Caco-2 (cell line): ENCODE results near the gene SERPINC1. TPM values are rescaled to one million over a fixed set of nuclear protein-coding genes. Genes with fewer than 3 reads are reported as not detected.
A peak's percentile ranks its signal among the peaks of the same experiment; 100 is the strongest.

ENCODE experiments used
- BruUV-seq: library from RNA; stranded (reverse); fragments of 400-500 nt; replicated peaks from 2 replicates; lab custom pipeline; 2021; lab: Mats Ljungman, UMichigan
- CTCF ChIA-PET: fragments of 300-600 bp; sonication (Branson Sonifier 250); formaldehyde crosslinking; loops from one replicate; lab custom pipeline; 2022; ENCODE audit warnings: antibody characterized with exemption; lab: Charles Lee
- POLR2A ChIA-PET: fragments of 300-600 bp; sonication (Branson Sonifier 250); formaldehyde crosslinking; loops from one replicate; lab custom pipeline; 2022; ENCODE audit warnings: antibody characterized with exemption; lab: Charles Lee
- DNase-seq, 2 experiments: peaks; one replicate each; pipeline versions ENCODE4 v3.0.0 to v3.0.0-alpha.2; 2020 to 2022
- H3K27me3 ChIP-seq: replicated peaks from 2 replicates; pipeline ENCODE4 v1.6.0; 2011; ENCODE audit warnings: low read length; ENCODE audit not compliant: control insufficient read depth, insufficient read depth
- H3K36me3 ChIP-seq: 2 replicates; pipeline ENCODE4 v1.5.1; 2011; ENCODE audit warnings: low read length; ENCODE audit not compliant: control insufficient read depth, insufficient read depth
- H3K4me1 ChIP-seq: fragments of 250-450 bp; sonication (Bioruptor Pico); 2 replicates; pipeline ENCODE4 v1.5.1; 2020; ENCODE audit warnings: mild to moderate bottlenecking
- H3K4me3 ChIP-seq: 2 replicates; pipeline ENCODE4 v1.5.1; 2011; ENCODE audit warnings: low read depth, mild to moderate bottlenecking, control low read depth, low read length
- H3K9me3 ChIP-seq: fragments of 250-450 bp; sonication (Bioruptor Pico); 2 replicates; pipeline ENCODE4 v1.5.1; 2020; ENCODE audit warnings: mild to moderate bottlenecking, moderate library complexity
- H3K27ac Mint-ChIP-seq: one replicate; pipeline ENCODE4 v1.8.0; 2022; ENCODE audit warnings: mixed read lengths; ENCODE audit not compliant: unreplicated experiment
- H3K27me3 Mint-ChIP-seq: one replicate; pipeline ENCODE4 v1.8.0; 2022; ENCODE audit warnings: mixed read lengths; ENCODE audit not compliant: insufficient read depth, unreplicated experiment
- H3K36me3 Mint-ChIP-seq: one replicate; pipeline ENCODE4 v1.8.0; 2022; ENCODE audit warnings: mild to moderate bottlenecking, mixed read lengths; ENCODE audit not compliant: insufficient read depth, unreplicated experiment
- H3K4me1 Mint-ChIP-seq: one replicate; pipeline ENCODE4 v1.8.0; 2022; ENCODE audit warnings: low read depth, mixed read lengths; ENCODE audit not compliant: unreplicated experiment
- H3K4me3 Mint-ChIP-seq: one replicate; pipeline ENCODE4 v1.8.0; 2022; ENCODE audit warnings: mild to moderate bottlenecking, moderate library complexity, mixed read lengths; ENCODE audit not compliant: unreplicated experiment
- H3K9me3 Mint-ChIP-seq: one replicate; pipeline ENCODE4 v1.8.0; 2022; ENCODE audit warnings: mixed read lengths; ENCODE audit not compliant: unreplicated experiment
- intact Hi-C: fragments of 100-400 bp; cut with micrococcal nuclease; formaldehyde crosslinking; loops from one replicate; pipeline ENCODE4 v1.10.0; 2022; ENCODE audit not compliant: unreplicated experiment
- total RNA-seq: library from RNA; stranded (reverse); gene quantifications from 2 replicates; pipeline ENCODE4 v1.2.3, GENCODE V29; 2022
- TF ChIP-seq, protein P1 (sequence below), 2 experiments: fragments of 200-600 bp in 1 of 2; IDR thresholded peaks; 1 replicate in 1 of 2; 2 replicates in 1 of 2; pipeline versions ENCODE4 v1.5.1 to v1.8.0; 2011 to 2022; ENCODE audit warnings: antibody characterized with exemption in 1 of 2, control low read depth in 1 of 2, inconsistent platforms in 1 of 2, low read depth in 1 of 2, low read length in 1 of 2, mild to moderate bottlenecking in 1 of 2, moderate library complexity in 1 of 2; ENCODE audit not compliant: insufficient read depth in 1 of 2, severe bottlenecking in 1 of 2, unreplicated experiment in 1 of 2

Gene SERPINC1
- total RNA-seq, 1 experiment from 2014 or later = 0.98 TPM

DNA sequence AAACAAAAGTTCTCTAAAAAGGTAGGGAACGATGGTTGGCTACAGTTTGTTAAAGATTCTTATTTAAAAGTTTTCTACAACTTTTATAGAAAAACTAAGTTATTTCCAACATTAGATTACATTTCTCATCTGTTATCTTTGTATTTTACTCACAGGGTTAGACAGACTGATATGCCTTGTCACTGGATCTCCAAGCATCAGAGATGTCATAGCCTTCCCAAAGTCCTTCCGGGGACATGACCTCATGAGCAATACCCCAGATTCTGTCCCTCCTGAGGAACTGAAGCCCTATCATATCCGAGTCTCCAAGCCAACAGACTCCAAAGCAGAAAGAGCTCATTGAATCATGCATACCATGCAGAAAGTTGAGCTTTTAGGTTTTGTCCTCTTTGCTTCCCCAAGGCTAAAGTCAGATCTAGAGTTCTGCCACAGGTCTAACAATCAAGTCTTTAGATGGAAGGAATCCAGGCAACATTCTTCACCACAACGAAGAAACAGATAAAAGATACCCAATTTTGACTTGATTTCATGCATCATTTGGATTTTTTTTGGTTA is 59.7 kb downstream of the SERPINC1 start:
- Mint-ChIP-seq H3K27ac (peak overlapping the region; percentile 21), H3K4me1 (peaks cover 12% of the 10 kb centered on the region), H3K36me3 (peaks cover 94% of the 10 kb centered on the region), H3K27me3 (no peaks in the 10 kb centered on the region), H3K4me3 (no peak overlapping the region), H3K9me3 (no peaks in the 10 kb centered on the region)
- Histone ChIP-seq H3K4me1 (peaks cover 6% of the 10 kb centered on the region; the same call in 1 of the 2 replicates), H3K36me3 (no peaks in the 10 kb centered on the region; the same call in 1 of the 2 replicates), H3K4me3 (no peak overlapping the region), H3K27me3 (no peaks in the 10 kb centered on the region), H3K9me3 (no peaks in the 10 kb centered on the region)
- BruUV-seq = no TSS peak
- POLR2A ChIA-PET = interaction anchor here (1.0 kb wide), 1 partner anchor 11 kb away, joined by 5 read pairs; the partner anchor contains the start of gene ZBTB37
- no peak for DNase-seq
- CTCF ChIA-PET = no interaction called here
- intact Hi-C loops = no loop called here
- TF ChIP-seq, protein P1, sequence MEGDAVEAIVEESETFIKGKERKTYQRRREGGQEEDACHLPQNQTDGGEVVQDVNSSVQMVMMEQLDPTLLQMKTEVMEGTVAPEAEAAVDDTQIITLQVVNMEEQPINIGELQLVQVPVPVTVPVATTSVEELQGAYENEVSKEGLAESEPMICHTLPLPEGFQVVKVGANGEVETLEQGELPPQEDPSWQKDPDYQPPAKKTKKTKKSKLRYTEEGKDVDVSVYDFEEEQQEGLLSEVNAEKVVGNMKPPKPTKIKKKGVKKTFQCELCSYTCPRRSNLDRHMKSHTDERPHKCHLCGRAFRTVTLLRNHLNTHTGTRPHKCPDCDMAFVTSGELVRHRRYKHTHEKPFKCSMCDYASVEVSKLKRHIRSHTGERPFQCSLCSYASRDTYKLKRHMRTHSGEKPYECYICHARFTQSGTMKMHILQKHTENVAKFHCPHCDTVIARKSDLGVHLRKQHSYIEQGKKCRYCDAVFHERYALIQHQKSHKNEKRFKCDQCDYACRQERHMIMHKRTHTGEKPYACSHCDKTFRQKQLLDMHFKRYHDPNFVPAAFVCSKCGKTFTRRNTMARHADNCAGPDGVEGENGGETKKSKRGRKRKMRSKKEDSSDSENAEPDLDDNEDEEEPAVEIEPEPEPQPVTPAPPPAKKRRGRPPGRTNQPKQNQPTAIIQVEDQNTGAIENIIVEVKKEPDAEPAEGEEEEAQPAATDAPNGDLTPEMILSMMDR (IDR thresholded peaks at IDR 0.05; ENCODE audit: insufficient read depth in 1 of 2, low read depth in 1 of 2, low read length in 1 of 2, severe bottlenecking in 1 of 2, unreplicated experiment in 1 of 2) = no peak

DNA sequence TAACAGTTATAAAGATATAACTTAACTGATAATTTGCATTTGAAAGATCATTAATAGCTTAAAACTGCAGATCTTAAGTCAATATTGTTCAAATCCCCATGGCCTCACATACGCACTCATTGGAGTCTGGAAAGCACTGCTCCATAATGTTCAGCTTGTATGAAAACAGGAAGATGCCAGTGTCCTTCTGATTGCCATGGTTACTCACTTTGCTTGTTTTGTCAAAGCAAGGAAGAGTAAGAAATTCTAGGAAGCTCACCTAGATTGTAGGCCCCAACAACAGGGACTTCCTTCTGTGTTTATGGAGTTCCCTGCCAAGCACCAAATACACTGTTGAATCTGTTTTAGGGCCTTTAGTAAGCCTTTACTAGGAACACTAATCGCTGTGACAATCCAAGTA is 60.2 kb downstream of the SERPINC1 start:
- TF ChIP-seq, protein P1 (IDR thresholded peaks at IDR 0.05; ENCODE audit: insufficient read depth in 1 of 2, low read depth in 1 of 2, low read length in 1 of 2, severe bottlenecking in 1 of 2, unreplicated experiment in 1 of 2) = no peak
- Histone ChIP-seq H3K4me1 (peaks cover 6% of the 10 kb centered on the region; the same call in 1 of the 2 replicates), H3K4me3 (no peak overlapping the region), H3K36me3 (no peaks in the 10 kb centered on the region; the same call in 1 of the 2 replicates), H3K27me3 (no peaks in the 10 kb centered on the region), H3K9me3 (no peaks in the 10 kb centered on the region)
- no peak overlapping the region for H3K27ac Mint-ChIP-seq
- no peak for DNase-seq
- intact Hi-C loops = no loop called here
- no TSS peak for BruUV-seq
- peaks cover 12% of the 10 kb centered on the region for H3K4me1 Mint-ChIP-seq
- H3K9me3 Mint-ChIP-seq = no peaks in the 10 kb centered on the region
- no peak overlapping the region for H3K4me3 Mint-ChIP-seq
- no peaks in the 10 kb centered on the region for H3K27me3 Mint-ChIP-seq
- POLR2A ChIA-PET = interaction anchor here (1.0 kb wide), 1 partner anchor 11 kb away, joined by 5 read pairs; the partner anchor contains the start of gene ZBTB37
- CTCF ChIA-PET = no interaction called here
- peaks cover 91% of the 10 kb centered on the region for H3K36me3 Mint-ChIP-seq

DNA sequence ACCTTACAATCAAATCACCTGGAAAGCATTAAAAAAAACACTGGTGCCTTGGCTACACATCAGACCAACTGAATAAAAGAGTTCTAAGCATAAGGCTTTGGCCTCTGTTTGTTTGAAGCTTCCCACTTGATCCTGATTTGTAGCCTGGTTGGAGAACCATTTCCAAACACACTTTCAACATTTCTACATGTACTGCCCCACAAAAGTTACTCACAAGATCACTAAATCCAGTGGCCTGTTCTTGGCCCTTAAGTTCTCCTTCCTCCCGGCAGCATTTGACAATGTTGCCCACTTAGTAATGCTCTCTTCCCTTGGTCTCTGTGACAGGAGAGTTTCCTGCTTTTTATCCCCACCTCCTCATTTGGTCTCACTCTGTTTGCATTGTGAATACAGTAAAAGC is 61.1 kb downstream of the SERPINC1 start:
- no peak overlapping the region for H3K4me3 ChIP-seq
- no TSS peak for BruUV-seq
- no peaks in the 10 kb centered on the region for H3K9me3 ChIP-seq
- H3K36me3 ChIP-seq = no peaks in the 10 kb centered on the region; the same call in 1 of the 2 replicates
- Mint-ChIP-seq H3K36me3 (peaks cover 82% of the 10 kb centered on the region), H3K27me3 (no peaks in the 10 kb centered on the region), H3K4me1 (peaks cover 12% of the 10 kb centered on the region), H3K27ac (no peak overlapping the region), H3K4me3 (no peak overlapping the region), H3K9me3 (no peaks in the 10 kb centered on the region)
- DNase-seq = no peak
- TF ChIP-seq, protein P1 (IDR thresholded peaks at IDR 0.05; ENCODE audit: insufficient read depth in 1 of 2, low read depth in 1 of 2, low read length in 1 of 2, severe bottlenecking in 1 of 2, unreplicated experiment in 1 of 2) = no peak
- peaks cover 6% of the 10 kb centered on the region; the same call in 1 of the 2 replicates for H3K4me1 ChIP-seq
- intact Hi-C loops = no loop called here
- H3K27me3 ChIP-seq = no peaks in the 10 kb centered on the region
- ChIA-PET POLR2A (no interaction called here), CTCF (no interaction called here)

Other genes with a start within 250 kb of the SERPINC1 start
- gene ANKRD45, start 247.5 kb downstream of the SERPINC1 start, total RNA-seq = not detected in 2 replicates
- 11.7 and 12.8 TPM in 2 replicates for gene KLHL20, start 202.3 kb downstream of the SERPINC1 start, total RNA-seq
- 41.3 and 45.1 TPM in 2 replicates for gene DARS2, start 92.7 kb downstream of the SERPINC1 start, total RNA-seq
- gene CENPL, start 92.4 kb downstream of the SERPINC1 start, total RNA-seq = 21.3 and 23.1 TPM in 2 replicates
- gene GAS5, start 49.3 kb downstream of the SERPINC1 start, total RNA-seq = 559 and 641 TPM in 2 replicates
- 8.1 and 8.4 TPM in 2 replicates for gene ZBTB37, start 48.9 kb downstream of the SERPINC1 start, total RNA-seq
- gene RC3H1, start 105.0 kb upstream of the SERPINC1 start, total RNA-seq = 29.2 and 36.3 TPM in 2 replicates
- 20.3 and 20.4 TPM in 2 replicates for gene RABGAP1L, start 242.2 kb upstream of the SERPINC1 start, total RNA-seq